OCI-LY7 (cell line): ENCODE measurements around the gene MAN1C1. TPM values are rescaled to one million over a fixed set of nuclear protein-coding genes. Genes with fewer than 3 reads are reported as not detected.

Experiments used
- BruUV-seq: library from RNA; stranded (reverse); fragments of 400-500 nt; replicated peaks from 2 replicates; lab custom pipeline; 2021; lab: Mats Ljungman, UMichigan
- CTCF ChIA-PET: fragments of 300-600 bp; sonication (Branson Sonifier 250); formaldehyde crosslinking; loops from one replicate; lab custom pipeline; 2022; ENCODE audit warnings: antibody characterized with exemption; ENCODE audit not compliant: unreplicated experiment; lab: Charles Lee
- POLR2A ChIA-PET: fragments of 300-600 bp; sonication (Branson Sonifier 250); formaldehyde crosslinking; loops from one replicate; lab custom pipeline; 2022; ENCODE audit warnings: antibody characterized with exemption; lab: Charles Lee
- DNase-seq: peaks from one replicate; pipeline ENCODE4 v3.0.0-alpha.2; 2015; ENCODE audit warnings: low spot score
- H2AFZ ChIP-seq: fragments of 200-600 bp; sonication (generic), shearing (Covaris generic); 2 replicates; pipeline ENCODE4 v1.6.1; 2014; ENCODE audit warnings: mild to moderate bottlenecking, antibody characterized with exemption, low read length, moderate library complexity
- H3K27ac ChIP-seq: fragments of 200-600 bp; sonication (generic); 2 replicates; pipeline ENCODE4 v1.5.1; 2014; ENCODE audit warnings: mixed run types, low read depth, mild to moderate bottlenecking, moderate library complexity, low read length, inconsistent platforms; ENCODE audit not compliant: poor library complexity, severe bottlenecking
- H3K36me3 ChIP-seq: fragments of 200-600 bp; sonication (generic); 2 replicates; pipeline ENCODE4 v1.6.1; 2014; ENCODE audit warnings: mild to moderate bottlenecking, antibody characterized with exemption, low read length, moderate library complexity, mixed read lengths; ENCODE audit not compliant: insufficient read depth
- H3K4me1 ChIP-seq: fragments of 200-600 bp; sonication (generic); 2 replicates; pipeline ENCODE4 v1.5.1; 2014; ENCODE audit warnings: mild to moderate bottlenecking, low read length; ENCODE audit not compliant: insufficient read depth, poor library complexity, severe bottlenecking
- H3K4me2 ChIP-seq: fragments of 200-600 bp; sonication (generic); 2 replicates; pipeline ENCODE4 v1.6.1; 2014; ENCODE audit warnings: mild to moderate bottlenecking, low read length
- H3K4me3 ChIP-seq: fragments of 200-600 bp; sonication (generic); 2 replicates; pipeline ENCODE4 v1.5.1; 2014; ENCODE audit warnings: mild to moderate bottlenecking, low read depth, low read length; ENCODE audit not compliant: poor library complexity, severe bottlenecking
- H3K79me2 ChIP-seq: fragments of 200-600 bp; sonication (generic); 2 replicates; pipeline ENCODE4 v1.6.1; 2016; ENCODE audit warnings: low read depth, mild to moderate bottlenecking, low read length, moderate library complexity, mixed read lengths; ENCODE audit not compliant: insufficient read depth
- H3K9me2 ChIP-seq: fragments of 200-600 bp; sonication (generic); 2 replicates; pipeline ENCODE4 v1.6.1; 2016; ENCODE audit warnings: mild to moderate bottlenecking, low read length, mixed read lengths; ENCODE audit not compliant: insufficient read depth
- H3K9me3 ChIP-seq: fragments of 200-600 bp; sonication (generic); 2 replicates; pipeline ENCODE4 v1.6.1; 2014; ENCODE audit warnings: mild to moderate bottlenecking, mixed run types, low read length, mixed read lengths
- H4K20me1 ChIP-seq: fragments of 200-600 bp; sonication (generic); 2 replicates; pipeline ENCODE4 v1.6.1; 2014; ENCODE audit warnings: mild to moderate bottlenecking, antibody characterized with exemption, low read length, moderate library complexity, mixed read lengths; ENCODE audit not compliant: insufficient read depth
- EZH2phosphoT487 ChIP-seq: fragments of 200-600 bp; sonication (generic); IDR thresholded peaks from 2 replicates; pipeline ENCODE4 v1.6.1; 2018; ENCODE audit warnings: low read depth, borderline replicate concordance, mild to moderate bottlenecking, mixed run types, antibody characterized with exemption, low read length, moderate library complexity, mixed read lengths
- intact Hi-C: fragments of 100-400 bp; cut with micrococcal nuclease; formaldehyde crosslinking; loops from one replicate; pipeline ENCODE4 v1.10.0; 2022; ENCODE audit not compliant: unreplicated experiment
- total RNA-seq, 2 experiments: library from RNA; depleted of rRNA in 1 of 2; stranded (reverse); fragments of >200 nt in 1 of 2; shearing (Covaris generic) in 1 of 2; gene quantifications; 2 replicates each; pipeline ENCODE4 v1.2.3, GENCODE V29; 2014 to 2022
- TF ChIP-seq, protein P1 (sequence below): fragments of 200-600 bp; sonication (generic); conservative IDR thresholded peaks from 2 replicates; pipeline ENCODE4 v1.5.1; 2014; ENCODE audit warnings: mild to moderate bottlenecking, antibody characterized with exemption, low read length, moderate library complexity, mixed read lengths

Gene MAN1C1
- total RNA-seq, 2 experiments from 2014 or later: 3.0 to 4.9 TPM

GRCh38 chr1:25572708-25573590, 43.6 kb upstream of the MAN1C1 start:
- peaks cover 17% of the 10 kb centered on the region for H3K4me1 ChIP-seq
- H3K4me3 ChIP-seq: no peak overlapping the region
- intact Hi-C loops: no loop called here
- H3K79me2 ChIP-seq: no peaks in the 10 kb centered on the region
- no peak overlapping the region for H2AFZ ChIP-seq
- BruUV-seq: no TSS peak
- POLR2A ChIA-PET: no interaction called here
- H3K27ac ChIP-seq: no peak overlapping the region
- no peak for TF ChIP-seq EZH2phosphoT487
- TF ChIP-seq, protein P1, sequence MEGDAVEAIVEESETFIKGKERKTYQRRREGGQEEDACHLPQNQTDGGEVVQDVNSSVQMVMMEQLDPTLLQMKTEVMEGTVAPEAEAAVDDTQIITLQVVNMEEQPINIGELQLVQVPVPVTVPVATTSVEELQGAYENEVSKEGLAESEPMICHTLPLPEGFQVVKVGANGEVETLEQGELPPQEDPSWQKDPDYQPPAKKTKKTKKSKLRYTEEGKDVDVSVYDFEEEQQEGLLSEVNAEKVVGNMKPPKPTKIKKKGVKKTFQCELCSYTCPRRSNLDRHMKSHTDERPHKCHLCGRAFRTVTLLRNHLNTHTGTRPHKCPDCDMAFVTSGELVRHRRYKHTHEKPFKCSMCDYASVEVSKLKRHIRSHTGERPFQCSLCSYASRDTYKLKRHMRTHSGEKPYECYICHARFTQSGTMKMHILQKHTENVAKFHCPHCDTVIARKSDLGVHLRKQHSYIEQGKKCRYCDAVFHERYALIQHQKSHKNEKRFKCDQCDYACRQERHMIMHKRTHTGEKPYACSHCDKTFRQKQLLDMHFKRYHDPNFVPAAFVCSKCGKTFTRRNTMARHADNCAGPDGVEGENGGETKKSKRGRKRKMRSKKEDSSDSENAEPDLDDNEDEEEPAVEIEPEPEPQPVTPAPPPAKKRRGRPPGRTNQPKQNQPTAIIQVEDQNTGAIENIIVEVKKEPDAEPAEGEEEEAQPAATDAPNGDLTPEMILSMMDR: peak; percentile 76
- CTCF ChIA-PET: interaction anchor here (0.5 to 1.8 kb wide), 6 partner anchors 9 to 124 kb away, joined by 3 to 4 read pairs (median 4); no protein-coding TSS in a partner anchor
- H4K20me1 ChIP-seq: no peaks in the 10 kb centered on the region
- H3K9me2 ChIP-seq: no peaks in the 10 kb centered on the region
- H3K36me3 ChIP-seq: no peaks in the 10 kb centered on the region
- H3K9me3 ChIP-seq: no peaks in the 10 kb centered on the region
- DNase-seq: peak; percentile 72
- H3K4me2 ChIP-seq: no peak overlapping the region; the same call in 1 of the 2 replicates

GRCh38 chr1:25573591-25573930, 43.0 kb upstream of the MAN1C1 start:
- Histone ChIP-seq H3K27ac (no peak overlapping the region), H3K9me2 (no peaks in the 10 kb centered on the region), H3K9me3 (no peaks in the 10 kb centered on the region), H3K4me1 (peaks cover 17% of the 10 kb centered on the region), H3K79me2 (no peaks in the 10 kb centered on the region), H2AFZ (no peak overlapping the region), H3K36me3 (no peaks in the 10 kb centered on the region), H3K4me2 (no peak overlapping the region), H4K20me1 (no peaks in the 10 kb centered on the region), H3K4me3 (no peak overlapping the region)
- TF ChIP-seq, protein P1: no peak
- no peak for TF ChIP-seq EZH2phosphoT487
- no peak for DNase-seq
- POLR2A ChIA-PET: no interaction called here
- BruUV-seq: no TSS peak
- intact Hi-C loops: no loop called here
- CTCF ChIA-PET: interaction anchor here (1.1 to 1.8 kb wide), 2 partner anchors 25 to 53 kb away, joined by 3 to 4 read pairs; no protein-coding TSS in a partner anchor

GRCh38 chr1:25573961-25574360, 42.6 kb upstream of the MAN1C1 start:
- H3K27ac ChIP-seq: no peak overlapping the region
- no peak overlapping the region for H3K4me2 ChIP-seq
- H3K9me3 ChIP-seq: no peaks in the 10 kb centered on the region
- DNase-seq: no peak
- H2AFZ ChIP-seq: no peak overlapping the region
- no peaks in the 10 kb centered on the region for H4K20me1 ChIP-seq
- H3K9me2 ChIP-seq: no peaks in the 10 kb centered on the region
- POLR2A ChIA-PET: no interaction called here
- no peak overlapping the region for H3K4me3 ChIP-seq
- intact Hi-C loops: no loop called here
- CTCF ChIA-PET: interaction anchor here (1.8 kb wide), 1 partner anchor 53 kb away, joined by 4 read pairs; no protein-coding TSS in a partner anchor
- peaks cover 17% of the 10 kb centered on the region for H3K4me1 ChIP-seq
- no peaks in the 10 kb centered on the region for H3K36me3 ChIP-seq
- BruUV-seq: no TSS peak
- TF ChIP-seq, protein P1: no peak
- no peak for TF ChIP-seq EZH2phosphoT487
- H3K79me2 ChIP-seq: no peaks in the 10 kb centered on the region
